Prostate gland (tissue), 2 donors: ENCODE data around the gene RPRD1B. TPM values are rescaled to one million over a fixed set of nuclear protein-coding genes. Genes with fewer than 3 reads are reported as not detected.

ENCODE experiments used
- DNase-seq: peaks from one replicate; pipeline ENCODE4 v3.0.0-alpha.2; 2019; ENCODE audit warnings: low spot score
- H3K27ac ChIP-seq, 2 donors: fragments of 200-600 bp; sonication (generic); 2 replicates each; pipeline ENCODE4 v1.5.1; 2017 to 2019
- H3K27me3 ChIP-seq: fragments of 200-600 bp; sonication (generic); replicated peaks from 2 replicates; pipeline ENCODE4 v1.5.1; 2019; ENCODE audit not compliant: insufficient read depth
- H3K36me3 ChIP-seq, 2 donors: fragments of 200-600 bp; sonication (generic); 1 replicate in 1 of 2; 2 replicates in 1 of 2; pipeline versions ENCODE4 v1.5.1 to v1.8.1; 2017 to 2019
- H3K4me1 ChIP-seq: fragments of 200-600 bp; sonication (generic); replicated peaks from 2 replicates; pipeline ENCODE4 v1.5.1; 2019
- H3K4me3 ChIP-seq, 2 donors: fragments of 200-600 bp; sonication (generic); 2 replicates each; pipeline ENCODE4 v1.5.1; 2017 to 2019
- H3K9me3 ChIP-seq: fragments of 200-600 bp; sonication (generic); 2 replicates; pipeline ENCODE4 v1.5.1; 2017
- POLR2A ChIP-seq: fragments of 450-650 bp; IDR thresholded peaks from one replicate; pipeline ENCODE4 v1.6.1; 2016; ENCODE audit warnings: antibody characterized with exemption, mild to moderate bottlenecking
- POLR2AphosphoS5 ChIP-seq: sonication (generic); formaldehyde crosslinking; IDR thresholded peaks from one replicate; pipeline ENCODE4 v1.6.1; 2017; ENCODE audit warnings: antibody characterized with exemption
- WGBS: methylation state at CpG from one replicate; pipeline ENCODE4 v1.1.5; 2018; 5-methylcytosine and 5-hydroxymethylcytosine counted together
- intact Hi-C: fragments of 100-400 bp; cut with DNase I; formaldehyde crosslinking; loops from one replicate; pipeline ENCODE4 v1.14.2; 2022
- total RNA-seq, 2 donors: library from RNA; depleted of rRNA; stranded (reverse); fragments of >200 nt; gene quantifications; one replicate each; pipeline ENCODE4 v1.1.0, GENCODE V29; 2016
- TF ChIP-seq, protein P1 (sequence below), 4 experiments: fragments of 200-600 bp in 2 of 4; fragments of 450-650 bp in 2 of 4; sonication (generic) in 2 of 4; IDR thresholded peaks; 1 replicate in 3 of 4; 2 replicates in 1 of 4; pipeline ENCODE4 v1.5.1; 2016 to 2019; ENCODE audit warnings: antibody characterized with exemption in 4 of 4, mild to moderate bottlenecking in 2 of 4, moderate library complexity in 2 of 4

Gene RPRD1B
- total RNA-seq, 2 donors from 2014 or later = 21.9 to 27.5 TPM

DNA sequence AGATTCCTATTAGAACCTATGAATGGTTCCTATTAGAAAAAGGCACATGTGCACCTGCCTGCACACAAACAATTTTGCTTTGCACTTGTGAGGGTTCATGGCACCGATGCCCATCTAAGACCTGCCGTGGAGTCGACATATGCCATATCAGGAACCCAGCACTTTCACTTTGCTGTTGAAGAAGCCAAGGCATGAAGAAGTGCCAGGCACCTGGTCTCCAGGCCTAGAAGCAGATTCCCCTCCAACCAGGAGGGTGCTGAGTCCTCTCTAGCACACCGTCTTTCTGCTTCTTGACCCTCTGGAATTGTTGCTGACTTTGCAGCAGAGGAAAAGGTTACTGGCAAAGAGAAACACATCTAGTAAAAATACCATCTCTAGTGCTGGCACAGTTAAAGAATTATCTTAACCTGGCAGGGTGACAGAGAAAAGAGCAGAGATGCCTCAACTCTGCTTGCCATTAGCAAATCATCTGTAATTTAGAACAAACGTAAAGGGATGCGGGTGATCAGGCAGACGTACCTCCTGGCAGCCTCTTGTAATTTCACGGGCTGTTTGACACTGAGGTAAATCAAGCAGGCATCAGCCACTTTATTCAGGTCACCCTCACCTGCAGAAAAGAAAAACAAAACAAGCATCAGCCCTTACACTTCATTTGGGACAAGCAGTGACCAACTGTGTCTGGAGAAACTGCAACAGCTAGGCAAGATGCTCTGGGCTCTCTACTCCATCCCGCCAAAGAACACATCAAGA lies 37.5 kb upstream of the RPRD1B start:
- intact Hi-C loops = loop anchor here (10.0 kb wide), 1 partner anchor 341 kb away; no protein-coding TSS in a partner anchor
- DNase-seq = no peak
- no peak overlapping the region for H3K27ac ChIP-seq
- no peak overlapping the region for H3K4me3 ChIP-seq
- H3K36me3 ChIP-seq = peaks cover 8% of the 10 kb centered on the region in 2 donors
- no peaks in the 10 kb centered on the region for H3K27me3 ChIP-seq
- peaks cover 24% of the 10 kb centered on the region for H3K4me1 ChIP-seq
- TF ChIP-seq POLR2AphosphoS5 = peak; percentile 16
- TF ChIP-seq POLR2A = no peak
- H3K9me3 ChIP-seq = no peaks in the 10 kb centered on the region
- WGBS = 57% methylated on average over 9 of the region's 9 CpGs

DNA sequence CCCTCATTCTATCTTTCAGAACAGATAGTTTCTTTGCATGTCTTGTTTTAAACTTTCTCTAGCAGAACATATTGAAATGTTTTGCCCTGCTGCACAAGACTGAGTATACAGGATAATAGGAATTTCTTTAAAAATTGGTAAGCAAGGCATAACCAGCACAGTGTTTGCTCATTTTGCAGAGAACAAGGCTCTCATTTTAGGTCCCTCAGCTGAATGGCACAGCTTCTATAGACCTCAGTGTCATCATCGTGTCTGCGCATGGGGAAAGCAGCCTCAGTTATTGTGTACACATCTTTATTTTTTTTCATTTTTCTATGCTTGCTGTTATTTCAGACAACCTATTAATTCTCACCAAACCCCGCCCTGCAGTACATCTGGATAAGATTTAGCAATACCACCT lies 36.0 kb upstream of the RPRD1B start:
- peaks cover 8 to 13% of the 10 kb centered on the region in 2 donors for H3K36me3 ChIP-seq
- DNase-seq = no peak
- intact Hi-C loops = loop anchor here (10.0 kb wide), 1 partner anchor 343 kb away; no protein-coding TSS in a partner anchor
- H3K27me3 ChIP-seq = no peaks in the 10 kb centered on the region
- no peak overlapping the region for H3K4me3 ChIP-seq
- peaks cover 11% of the 10 kb centered on the region for H3K4me1 ChIP-seq
- H3K9me3 ChIP-seq = no peaks in the 10 kb centered on the region
- TF ChIP-seq, protein P1, sequence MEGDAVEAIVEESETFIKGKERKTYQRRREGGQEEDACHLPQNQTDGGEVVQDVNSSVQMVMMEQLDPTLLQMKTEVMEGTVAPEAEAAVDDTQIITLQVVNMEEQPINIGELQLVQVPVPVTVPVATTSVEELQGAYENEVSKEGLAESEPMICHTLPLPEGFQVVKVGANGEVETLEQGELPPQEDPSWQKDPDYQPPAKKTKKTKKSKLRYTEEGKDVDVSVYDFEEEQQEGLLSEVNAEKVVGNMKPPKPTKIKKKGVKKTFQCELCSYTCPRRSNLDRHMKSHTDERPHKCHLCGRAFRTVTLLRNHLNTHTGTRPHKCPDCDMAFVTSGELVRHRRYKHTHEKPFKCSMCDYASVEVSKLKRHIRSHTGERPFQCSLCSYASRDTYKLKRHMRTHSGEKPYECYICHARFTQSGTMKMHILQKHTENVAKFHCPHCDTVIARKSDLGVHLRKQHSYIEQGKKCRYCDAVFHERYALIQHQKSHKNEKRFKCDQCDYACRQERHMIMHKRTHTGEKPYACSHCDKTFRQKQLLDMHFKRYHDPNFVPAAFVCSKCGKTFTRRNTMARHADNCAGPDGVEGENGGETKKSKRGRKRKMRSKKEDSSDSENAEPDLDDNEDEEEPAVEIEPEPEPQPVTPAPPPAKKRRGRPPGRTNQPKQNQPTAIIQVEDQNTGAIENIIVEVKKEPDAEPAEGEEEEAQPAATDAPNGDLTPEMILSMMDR (IDR thresholded peaks at IDR 0.05) = no peak
- TF ChIP-seq POLR2A = no peak
- no peak for TF ChIP-seq POLR2AphosphoS5
- WGBS = 97% methylated on average over 3 of the region's 3 CpGs
- H3K27ac ChIP-seq = no peak overlapping the region

DNA sequence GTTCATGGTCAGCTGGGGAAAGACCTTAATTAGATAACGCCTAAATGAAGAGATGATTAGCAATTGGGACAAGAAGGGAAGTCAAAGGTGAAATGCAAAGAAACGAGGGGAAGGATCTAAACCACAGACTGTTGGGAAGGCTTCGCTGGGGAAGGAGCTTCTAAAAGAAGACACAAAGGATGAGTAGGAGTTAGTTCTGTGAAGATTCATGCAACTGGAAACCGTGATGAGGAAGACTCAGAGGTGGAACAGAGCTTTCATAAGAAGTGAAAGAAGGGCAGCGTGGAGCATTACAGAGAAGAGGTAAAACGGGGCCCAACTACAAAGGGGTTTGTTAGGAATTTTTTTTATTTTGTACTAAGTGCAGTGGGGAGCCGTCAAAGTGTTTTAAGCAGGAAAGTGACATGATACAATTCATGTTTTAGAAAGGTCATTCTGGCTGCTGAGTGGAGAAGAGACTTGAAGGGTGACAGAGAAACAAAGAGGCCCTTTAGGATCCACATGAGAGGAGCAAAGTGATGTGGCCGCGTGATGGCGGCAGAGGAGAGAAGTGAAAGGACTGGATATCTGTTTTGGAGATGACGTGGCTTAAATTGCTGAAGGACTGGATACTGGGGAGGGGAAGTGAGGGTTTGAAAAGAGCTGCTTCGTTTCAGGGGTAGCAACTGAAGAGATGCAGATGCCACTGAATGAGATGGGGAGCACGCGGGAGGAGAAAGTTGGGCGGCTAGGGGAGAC lies 33.9 kb upstream of the RPRD1B start:
- DNase-seq = no peak
- intact Hi-C loops = loop anchor here (10.0 kb wide), 1 partner anchor 345 kb away; no protein-coding TSS in a partner anchor
- WGBS = 90% methylated on average over 15 of the region's 15 CpGs

DNA sequence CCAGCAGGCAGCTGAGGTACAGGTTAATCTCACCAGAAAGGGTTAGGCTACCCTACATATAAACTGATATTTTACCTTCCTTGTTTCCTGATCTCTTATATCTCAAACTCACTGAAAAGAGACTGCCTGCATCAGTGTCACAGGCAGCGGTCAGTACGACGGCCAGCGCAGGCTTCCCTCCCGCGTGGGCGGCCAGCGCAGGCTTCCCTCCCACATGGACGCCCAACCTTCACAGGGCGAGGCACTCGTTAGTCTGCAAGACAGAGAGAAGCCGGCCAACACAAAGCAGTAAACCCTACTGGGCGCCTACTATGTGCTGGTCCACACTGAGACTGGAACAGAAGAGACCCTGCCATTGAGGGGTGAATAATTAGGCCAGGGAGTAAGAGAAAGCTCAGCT lies 33.3 kb upstream of the RPRD1B start:
- Histone ChIP-seq H3K36me3 (peaks cover 8 to 13% of the 10 kb centered on the region in 2 donors), H3K27ac (no peak overlapping the region), H3K9me3 (no peaks in the 10 kb centered on the region), H3K27me3 (no peaks in the 10 kb centered on the region), H3K4me1 (no peaks in the 10 kb centered on the region), H3K4me3 (no peak overlapping the region)
- DNase-seq = no peak
- intact Hi-C loops = no loop called here
- WGBS = 90% methylated on average over 13 of the region's 13 CpGs
- TF ChIP-seq, protein P1 (IDR thresholded peaks at IDR 0.05) = no peak
- TF ChIP-seq POLR2AphosphoS5 = no peak

More for the DNA sequence above, 33.9 kb upstream of the RPRD1B start:
- Histone ChIP-seq H3K27ac (no peak overlapping the region), H3K9me3 (no peaks in the 10 kb centered on the region), H3K27me3 (no peaks in the 10 kb centered on the region), H3K36me3 (peaks cover 8 to 13% of the 10 kb centered on the region in 2 donors), H3K4me3 (no peak overlapping the region), H3K4me1 (no peaks in the 10 kb centered on the region)
- no peak for TF ChIP-seq POLR2AphosphoS5
- TF ChIP-seq, protein P1 (IDR thresholded peaks at IDR 0.05) = no peak
- TF ChIP-seq POLR2A = no peak

DNA sequence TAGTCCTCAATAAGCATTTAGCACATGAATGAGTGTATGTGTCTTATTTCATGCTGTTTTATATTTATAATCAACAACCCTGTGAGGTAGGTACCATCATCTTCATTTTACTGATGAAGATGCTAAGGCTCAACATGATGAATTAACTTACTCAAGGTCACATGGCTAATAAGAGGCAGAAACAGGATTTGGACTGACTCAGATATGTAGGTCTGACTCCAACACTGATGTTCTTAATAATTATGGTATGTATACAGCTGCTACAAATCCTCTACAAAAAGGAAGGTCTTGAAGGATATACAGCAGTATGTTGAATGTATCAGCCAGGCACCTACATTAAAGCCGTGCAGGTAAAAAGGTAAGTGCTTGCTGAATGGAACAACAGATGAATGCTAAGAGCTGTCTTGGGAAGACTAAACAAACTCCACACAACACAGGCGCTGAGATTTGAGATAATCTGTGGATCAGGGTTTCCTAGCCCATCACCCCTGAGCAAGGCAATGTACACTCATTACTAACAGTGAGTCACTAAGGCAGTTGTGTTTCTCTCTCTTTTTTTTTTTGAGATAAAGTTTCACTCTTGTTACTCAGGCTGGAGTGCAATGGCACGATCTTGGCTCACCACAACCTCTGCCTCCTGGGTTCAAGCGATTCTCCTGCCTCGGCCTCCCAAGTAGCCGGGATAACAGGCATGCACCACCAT lies 32.2 kb upstream of the RPRD1B start:
- no peak for TF ChIP-seq POLR2AphosphoS5
- no peak for TF ChIP-seq POLR2A
- TF ChIP-seq, protein P1 (IDR thresholded peaks at IDR 0.05) = no peak
- Histone ChIP-seq H3K36me3 (peaks cover 8 to 13% of the 10 kb centered on the region in 2 donors), H3K27me3 (no peaks in the 10 kb centered on the region), H3K4me1 (no peaks in the 10 kb centered on the region), H3K9me3 (no peaks in the 10 kb centered on the region), H3K27ac (no peak overlapping the region), H3K4me3 (no peak overlapping the region)
- DNase-seq = no peak
- intact Hi-C loops = no loop called here
- 88% methylated on average over 6 of the region's 6 CpGs for WGBS
